ENCODE measurements around the gene STK4.

Gene STK4

DNA sequence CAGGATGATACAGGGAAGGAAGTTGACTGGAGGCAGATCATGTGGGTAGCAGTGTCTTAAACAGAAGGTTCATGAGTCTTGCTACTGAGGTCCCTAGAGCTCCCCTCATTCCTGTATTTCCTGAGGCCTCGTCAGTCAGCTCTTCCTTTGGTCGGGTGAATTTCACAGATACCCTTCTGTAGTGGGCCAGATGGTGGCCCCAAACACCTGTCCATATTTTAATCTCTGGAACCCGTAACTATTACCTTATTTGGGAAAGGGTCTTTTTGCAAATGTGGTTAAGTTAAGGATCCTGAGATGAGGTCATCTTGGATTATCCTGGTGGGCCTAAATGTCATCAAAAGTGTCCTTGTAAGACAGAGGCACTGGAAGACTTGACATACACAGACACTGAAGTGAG, 125.1 kb downstream of the STK4 start:
- TF ChIP-seq SIN3A (IDR thresholded peaks at IDR 0.05; ENCODE audit: borderline replicate concordance, insufficient read depth, low read length) (no peak), POLR2AphosphoS5 (IDR thresholded peaks at IDR 0.05; ENCODE audit: low read depth, low read length) (no peak), TAF1 (IDR thresholded peaks at IDR 0.05; ENCODE audit: borderline replicate concordance, insufficient read depth, low read length) (no peak), FOXP2 (optimal IDR thresholded peaks at IDR 0.05; ENCODE audit: borderline replicate concordance, extremely low read depth, extremely low read length, insufficient read depth) (no peak)
- TF ChIP-seq, protein P1, sequence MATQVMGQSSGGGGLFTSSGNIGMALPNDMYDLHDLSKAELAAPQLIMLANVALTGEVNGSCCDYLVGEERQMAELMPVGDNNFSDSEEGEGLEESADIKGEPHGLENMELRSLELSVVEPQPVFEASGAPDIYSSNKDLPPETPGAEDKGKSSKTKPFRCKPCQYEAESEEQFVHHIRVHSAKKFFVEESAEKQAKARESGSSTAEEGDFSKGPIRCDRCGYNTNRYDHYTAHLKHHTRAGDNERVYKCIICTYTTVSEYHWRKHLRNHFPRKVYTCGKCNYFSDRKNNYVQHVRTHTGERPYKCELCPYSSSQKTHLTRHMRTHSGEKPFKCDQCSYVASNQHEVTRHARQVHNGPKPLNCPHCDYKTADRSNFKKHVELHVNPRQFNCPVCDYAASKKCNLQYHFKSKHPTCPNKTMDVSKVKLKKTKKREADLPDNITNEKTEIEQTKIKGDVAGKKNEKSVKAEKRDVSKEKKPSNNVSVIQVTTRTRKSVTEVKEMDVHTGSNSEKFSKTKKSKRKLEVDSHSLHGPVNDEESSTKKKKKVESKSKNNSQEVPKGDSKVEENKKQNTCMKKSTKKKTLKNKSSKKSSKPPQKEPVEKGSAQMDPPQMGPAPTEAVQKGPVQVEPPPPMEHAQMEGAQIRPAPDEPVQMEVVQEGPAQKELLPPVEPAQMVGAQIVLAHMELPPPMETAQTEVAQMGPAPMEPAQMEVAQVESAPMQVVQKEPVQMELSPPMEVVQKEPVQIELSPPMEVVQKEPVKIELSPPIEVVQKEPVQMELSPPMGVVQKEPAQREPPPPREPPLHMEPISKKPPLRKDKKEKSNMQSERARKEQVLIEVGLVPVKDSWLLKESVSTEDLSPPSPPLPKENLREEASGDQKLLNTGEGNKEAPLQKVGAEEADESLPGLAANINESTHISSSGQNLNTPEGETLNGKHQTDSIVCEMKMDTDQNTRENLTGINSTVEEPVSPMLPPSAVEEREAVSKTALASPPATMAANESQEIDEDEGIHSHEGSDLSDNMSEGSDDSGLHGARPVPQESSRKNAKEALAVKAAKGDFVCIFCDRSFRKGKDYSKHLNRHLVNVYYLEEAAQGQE (IDR thresholded peaks at IDR 0.05; ENCODE audit: insufficient read depth in 1 of 2, low read depth in 2 of 2, low read length in 2 of 2), result no peak

DNA sequence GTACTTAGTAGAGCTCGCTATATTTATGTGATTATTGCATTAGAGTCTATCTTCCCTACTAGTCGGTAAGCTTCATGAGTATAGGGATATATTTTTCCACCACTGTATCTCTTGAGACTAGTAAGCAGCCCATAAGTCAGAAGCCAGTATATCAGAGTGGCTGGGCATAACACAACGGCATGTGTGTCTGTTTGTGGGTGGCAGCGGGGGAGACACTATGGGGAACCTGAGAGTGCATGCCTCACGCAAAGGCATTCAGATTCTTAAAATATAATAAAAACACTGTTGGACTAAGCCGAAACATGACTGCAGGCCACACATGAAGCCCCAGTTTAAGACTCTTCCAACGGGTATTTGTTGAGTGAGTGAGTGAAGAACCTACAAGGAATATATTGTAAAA, 126.6 kb downstream of the STK4 start:
- TF ChIP-seq, protein P1 (IDR thresholded peaks at IDR 0.05; ENCODE audit: insufficient read depth in 1 of 2, low read depth in 2 of 2, low read length in 2 of 2), result no peak
- TF ChIP-seq FOXP2 (optimal IDR thresholded peaks at IDR 0.05; ENCODE audit: borderline replicate concordance, extremely low read depth, extremely low read length, insufficient read depth), result no peak
- no peak for TF ChIP-seq TAF1 (IDR thresholded peaks at IDR 0.05; ENCODE audit: borderline replicate concordance, insufficient read depth, low read length)
- TF ChIP-seq SIN3A (IDR thresholded peaks at IDR 0.05; ENCODE audit: borderline replicate concordance, insufficient read depth, low read length), result no peak
- no peak for TF ChIP-seq POLR2AphosphoS5 (IDR thresholded peaks at IDR 0.05; ENCODE audit: low read depth, low read length)

DNA sequence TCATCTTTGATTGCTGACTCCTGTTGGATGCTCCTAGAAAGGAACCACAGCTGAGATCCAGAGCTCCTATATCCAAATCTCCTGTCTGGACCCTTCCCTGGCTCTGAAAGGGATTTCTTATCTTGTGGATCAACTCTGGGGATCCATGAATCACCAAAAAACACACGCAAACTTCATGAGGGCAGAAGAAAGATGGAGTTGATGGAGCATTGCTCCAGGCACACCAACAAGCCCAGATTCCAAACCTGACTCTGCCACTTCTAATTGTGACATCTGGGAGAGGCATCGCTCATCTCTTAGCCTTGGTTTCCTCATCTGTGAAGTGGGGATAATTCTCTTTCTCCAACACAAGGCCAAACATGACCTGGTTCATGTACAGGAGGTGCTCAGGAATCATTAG, 127.9 kb downstream of the STK4 start:
- no peak for TF ChIP-seq SIN3A (IDR thresholded peaks at IDR 0.05; ENCODE audit: borderline replicate concordance, insufficient read depth, low read length)
- no peak for TF ChIP-seq TAF1 (IDR thresholded peaks at IDR 0.05; ENCODE audit: borderline replicate concordance, insufficient read depth, low read length)
- no peak for TF ChIP-seq POLR2AphosphoS5 (IDR thresholded peaks at IDR 0.05; ENCODE audit: low read depth, low read length)
- TF ChIP-seq, protein P1 (IDR thresholded peaks at IDR 0.05; ENCODE audit: insufficient read depth in 1 of 2, low read depth in 2 of 2, low read length in 2 of 2), result no peak
- no peak for TF ChIP-seq FOXP2 (optimal IDR thresholded peaks at IDR 0.05; ENCODE audit: borderline replicate concordance, extremely low read depth, extremely low read length, insufficient read depth)

DNA sequence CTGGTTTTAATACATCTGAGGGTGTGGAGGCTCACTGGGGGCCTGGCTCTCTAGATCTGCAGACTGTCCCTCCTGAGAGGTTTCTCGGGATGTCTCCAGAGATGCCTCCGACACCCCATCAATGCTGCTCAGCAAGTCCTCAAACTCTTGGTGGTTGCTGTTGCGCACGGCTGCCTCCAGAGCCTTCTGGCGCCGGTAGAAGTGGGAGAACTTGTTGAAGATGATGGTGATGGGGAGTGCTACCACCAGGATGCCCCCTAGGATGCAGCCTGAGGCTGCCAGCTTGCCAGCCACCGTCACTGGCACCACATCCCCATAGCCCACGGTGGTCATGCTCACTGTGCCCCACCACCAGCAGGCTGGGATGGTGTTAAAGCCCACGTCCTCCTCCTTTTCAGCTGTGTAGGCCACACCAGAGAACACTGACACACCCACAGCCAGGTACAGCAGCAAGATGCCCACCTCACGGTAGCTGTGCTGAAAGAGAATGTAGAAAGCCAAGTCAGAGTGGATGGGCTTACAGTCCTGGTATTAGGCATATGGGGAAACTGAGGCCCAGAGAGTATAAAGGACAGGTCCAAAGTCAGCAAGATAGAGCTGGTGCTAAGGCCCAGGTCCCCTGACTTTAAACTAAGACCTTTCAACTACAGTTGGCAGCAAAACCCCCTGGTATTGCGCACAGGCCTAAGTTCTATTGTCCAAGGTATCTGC, 128.7 kb downstream of the STK4 start:
- TF ChIP-seq POLR2AphosphoS5 (IDR thresholded peaks at IDR 0.05; ENCODE audit: low read depth, low read length), result no peak
- TF ChIP-seq SIN3A (IDR thresholded peaks at IDR 0.05; ENCODE audit: borderline replicate concordance, insufficient read depth, low read length), result no peak
- TF ChIP-seq TAF1 (IDR thresholded peaks at IDR 0.05; ENCODE audit: borderline replicate concordance, insufficient read depth, low read length), result no peak
- TF ChIP-seq, protein P1 (IDR thresholded peaks at IDR 0.05; ENCODE audit: insufficient read depth in 1 of 2, low read depth in 2 of 2, low read length in 2 of 2), result no peak
- no peak for TF ChIP-seq FOXP2 (optimal IDR thresholded peaks at IDR 0.05; ENCODE audit: borderline replicate concordance, extremely low read depth, extremely low read length, insufficient read depth)
